ENCODE data around the gene TENT5D. TPM values are rescaled to one million over a fixed set of nuclear protein-coding genes. Genes with fewer than 3 reads are reported as not detected.
"Not testable (repeated sequence)": the region's sequence is repeated elsewhere in the genome, so short reads cannot be mapped to it uniquely, and the experiment has no call there.

TENT5D gene
- total RNA-seq (ENCODE audit: unreplicated experiment), result 0.12 TPM
- long read RNA-seq, result 0 reads

DNA sequence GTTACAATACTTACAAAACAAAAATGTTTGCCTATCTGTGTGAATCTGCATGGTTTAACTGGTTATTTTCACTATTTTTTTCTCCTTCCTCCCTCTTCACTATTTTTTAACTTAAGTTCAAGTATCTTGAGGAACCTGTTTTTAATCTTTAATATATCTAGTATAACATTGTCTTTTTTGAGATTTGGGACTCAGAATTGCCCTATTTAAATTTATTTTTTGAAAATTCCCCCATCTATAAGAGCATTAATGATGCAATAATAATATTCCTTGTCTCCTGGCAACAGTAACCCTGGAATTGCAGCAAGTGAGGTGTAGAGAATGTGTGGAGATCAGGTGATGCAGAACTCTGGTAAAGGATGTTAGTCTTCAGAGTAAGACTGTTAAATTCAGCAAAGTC is at the start of gene TENT5D:
TSS of gene TENT5D (plus strand) at position 301 of the 400 bp plus-strand sequence. CDS start 22,093 bp downstream, outside the sequence.
- no peak within 1 kb of the TSS for H3K4me3 Mint-ChIP-seq (ENCODE audit: unreplicated experiment)
- H3K27me3 Mint-ChIP-seq (ENCODE audit: unreplicated experiment), result no peaks in the 10 kb centered on the region
- TF ChIP-seq, protein P1, sequence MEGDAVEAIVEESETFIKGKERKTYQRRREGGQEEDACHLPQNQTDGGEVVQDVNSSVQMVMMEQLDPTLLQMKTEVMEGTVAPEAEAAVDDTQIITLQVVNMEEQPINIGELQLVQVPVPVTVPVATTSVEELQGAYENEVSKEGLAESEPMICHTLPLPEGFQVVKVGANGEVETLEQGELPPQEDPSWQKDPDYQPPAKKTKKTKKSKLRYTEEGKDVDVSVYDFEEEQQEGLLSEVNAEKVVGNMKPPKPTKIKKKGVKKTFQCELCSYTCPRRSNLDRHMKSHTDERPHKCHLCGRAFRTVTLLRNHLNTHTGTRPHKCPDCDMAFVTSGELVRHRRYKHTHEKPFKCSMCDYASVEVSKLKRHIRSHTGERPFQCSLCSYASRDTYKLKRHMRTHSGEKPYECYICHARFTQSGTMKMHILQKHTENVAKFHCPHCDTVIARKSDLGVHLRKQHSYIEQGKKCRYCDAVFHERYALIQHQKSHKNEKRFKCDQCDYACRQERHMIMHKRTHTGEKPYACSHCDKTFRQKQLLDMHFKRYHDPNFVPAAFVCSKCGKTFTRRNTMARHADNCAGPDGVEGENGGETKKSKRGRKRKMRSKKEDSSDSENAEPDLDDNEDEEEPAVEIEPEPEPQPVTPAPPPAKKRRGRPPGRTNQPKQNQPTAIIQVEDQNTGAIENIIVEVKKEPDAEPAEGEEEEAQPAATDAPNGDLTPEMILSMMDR (IDR thresholded peaks at IDR 0.05; ENCODE audit: partially characterized antibody, unreplicated experiment), result no peak
- H3K27ac Mint-ChIP-seq (ENCODE audit: unreplicated experiment), result no peak within 1 kb of the TSS
- no peaks in the 10 kb centered on the region for H3K36me3 Mint-ChIP-seq (ENCODE audit: unreplicated experiment)
- H3K9me3 Mint-ChIP-seq (ENCODE audit: unreplicated experiment), result no peaks in the 10 kb centered on the region
- H3K4me1 Mint-ChIP-seq (ENCODE audit: low read depth, unreplicated experiment), result no peaks in the 10 kb centered on the region
- DNase-seq, result no peak

DNA sequence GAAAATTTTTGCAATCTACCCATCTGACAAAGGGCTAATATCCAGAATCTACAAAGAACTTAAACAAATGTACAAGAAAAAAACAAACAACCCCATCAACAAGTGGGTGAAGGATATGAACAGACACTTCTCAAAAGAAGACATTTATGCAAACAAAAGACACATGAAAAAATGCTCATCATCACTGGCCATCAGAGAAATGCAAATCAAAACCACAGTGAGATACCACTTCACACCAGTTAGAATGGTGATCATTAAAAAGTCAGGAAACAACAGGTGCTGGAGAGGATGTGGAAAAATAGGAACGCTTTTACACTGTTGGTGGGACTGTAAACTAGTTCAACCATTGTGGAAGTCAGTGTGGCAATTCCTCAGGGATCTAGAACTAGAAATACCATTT is 34.6 kb upstream of the TENT5D start:
- not testable (repeated sequence) for H3K27ac Mint-ChIP-seq (ENCODE audit: unreplicated experiment); DNase-seq; H3K9me3 Mint-ChIP-seq (ENCODE audit: unreplicated experiment); H3K4me3 Mint-ChIP-seq (ENCODE audit: unreplicated experiment); H3K36me3 Mint-ChIP-seq (ENCODE audit: unreplicated experiment); H3K4me1 Mint-ChIP-seq (ENCODE audit: low read depth, unreplicated experiment); H3K27me3 Mint-ChIP-seq (ENCODE audit: unreplicated experiment)

DNA sequence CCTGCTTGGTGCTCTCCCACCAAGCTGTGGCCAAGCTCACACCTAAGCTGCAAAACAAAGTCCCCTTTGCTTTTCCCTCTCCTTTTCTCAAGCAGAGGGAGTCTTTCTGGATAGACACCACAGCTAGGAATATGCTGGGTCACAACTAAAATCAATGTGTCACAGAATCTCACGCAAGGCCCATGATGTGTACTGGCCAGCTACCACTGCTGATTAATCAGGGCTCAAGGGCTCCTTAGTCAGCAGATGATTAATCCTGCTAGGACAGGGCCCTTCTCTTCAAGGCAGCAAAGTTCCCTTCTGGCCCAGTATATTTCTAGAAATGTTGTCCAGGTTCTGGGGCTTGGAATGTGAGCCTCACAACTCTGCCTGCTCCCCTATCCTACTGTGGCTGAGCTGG is 32.0 kb upstream of the TENT5D start:
- Mint-ChIP-seq H3K36me3 (ENCODE audit: unreplicated experiment) (no peaks in the 10 kb centered on the region), H3K4me1 (ENCODE audit: low read depth, unreplicated experiment) (no peaks in the 10 kb centered on the region), H3K4me3 (ENCODE audit: unreplicated experiment) (no peak overlapping the region), H3K9me3 (ENCODE audit: unreplicated experiment) (no peaks in the 10 kb centered on the region), H3K27me3 (ENCODE audit: unreplicated experiment) (no peaks in the 10 kb centered on the region), H3K27ac (ENCODE audit: unreplicated experiment) (no peak overlapping the region)
- DNase-seq, result no peak
- TF ChIP-seq, protein P1 (IDR thresholded peaks at IDR 0.05; ENCODE audit: partially characterized antibody, unreplicated experiment), result no peak

DNA sequence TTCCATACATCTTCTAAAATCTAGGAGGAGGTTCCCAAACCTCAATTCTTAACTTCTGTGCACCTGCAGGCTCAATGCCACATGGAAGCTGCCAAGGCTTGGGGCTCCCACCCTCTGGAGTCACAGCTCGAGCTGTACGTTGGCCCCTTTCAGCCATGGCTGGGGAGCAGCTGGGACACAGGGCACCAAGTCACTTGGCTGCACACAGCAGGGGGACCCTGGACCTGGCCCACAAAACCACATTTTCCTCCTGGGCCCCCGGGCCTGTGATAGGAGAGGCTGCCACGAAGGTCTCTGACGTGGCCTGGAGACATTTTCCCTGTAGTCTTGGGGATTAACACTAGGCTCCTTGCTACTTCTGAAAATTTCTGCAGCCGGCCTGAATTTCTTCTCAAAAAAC is 8.2 kb upstream of the TENT5D start:
- Mint-ChIP-seq H3K4me1 (ENCODE audit: low read depth, unreplicated experiment) (no peaks in the 10 kb centered on the region), H3K9me3 (ENCODE audit: unreplicated experiment) (no peaks in the 10 kb centered on the region), H3K36me3 (ENCODE audit: unreplicated experiment) (no peaks in the 10 kb centered on the region), H3K27ac (ENCODE audit: unreplicated experiment) (no peak overlapping the region), H3K4me3 (ENCODE audit: unreplicated experiment) (no peak overlapping the region), H3K27me3 (ENCODE audit: unreplicated experiment) (peaks cover 2% of the 10 kb centered on the region)
- DNase-seq, result no peak
- TF ChIP-seq, protein P1 (IDR thresholded peaks at IDR 0.05; ENCODE audit: partially characterized antibody, unreplicated experiment), result no peak

DNA sequence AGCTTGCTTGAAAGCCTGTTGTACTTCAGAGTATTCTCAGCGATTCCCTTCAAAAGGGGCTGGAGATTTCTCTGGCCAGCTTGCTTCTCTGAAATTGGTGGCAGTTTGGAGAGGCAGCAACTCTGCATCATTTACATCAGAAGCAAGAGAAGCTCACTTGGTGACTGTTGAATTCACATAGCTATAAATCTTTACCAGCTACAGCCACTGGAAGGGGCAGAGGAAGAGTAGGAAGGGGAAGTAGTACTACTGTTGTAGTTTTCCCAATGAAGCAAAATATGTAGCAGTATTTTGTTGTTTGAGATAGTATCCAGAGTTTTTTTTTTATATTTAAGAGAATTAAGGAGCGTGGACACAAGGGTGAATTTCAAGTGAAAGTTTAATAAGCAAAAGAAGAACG is 2.8 kb downstream of the TENT5D start:
- H3K4me3 Mint-ChIP-seq (ENCODE audit: unreplicated experiment), result no peak overlapping the region
- no peaks in the 10 kb centered on the region for H3K9me3 Mint-ChIP-seq (ENCODE audit: unreplicated experiment)
- H3K4me1 Mint-ChIP-seq (ENCODE audit: low read depth, unreplicated experiment), result no peaks in the 10 kb centered on the region
- TF ChIP-seq, protein P1 (IDR thresholded peaks at IDR 0.05; ENCODE audit: partially characterized antibody, unreplicated experiment), result no peak
- H3K27ac Mint-ChIP-seq (ENCODE audit: unreplicated experiment), result no peak overlapping the region
- H3K36me3 Mint-ChIP-seq (ENCODE audit: unreplicated experiment), result no peaks in the 10 kb centered on the region
- no peak for DNase-seq
- H3K27me3 Mint-ChIP-seq (ENCODE audit: unreplicated experiment), result no peaks in the 10 kb centered on the region

DNA sequence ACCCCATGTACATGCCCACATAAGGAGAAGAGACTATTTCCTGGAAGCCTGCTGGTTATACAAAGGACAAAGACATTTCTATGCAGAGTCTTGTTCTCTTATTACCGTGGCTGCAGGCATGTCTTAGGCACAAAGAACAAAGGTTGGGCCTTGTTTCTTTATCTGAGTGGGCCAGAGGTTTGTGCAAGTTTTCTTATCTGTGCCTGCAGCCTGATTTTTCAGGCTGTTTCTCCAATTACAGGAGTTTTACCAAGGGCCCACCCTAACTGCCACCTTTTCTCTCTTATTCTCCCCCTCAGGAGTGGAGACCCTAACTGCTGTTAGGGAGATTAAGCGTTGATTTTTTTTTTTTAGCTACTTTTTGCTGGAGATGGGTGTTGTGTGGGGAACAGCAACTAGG is 3.5 kb downstream of the TENT5D start:
- H3K4me3 Mint-ChIP-seq (ENCODE audit: unreplicated experiment), result no peak overlapping the region
- H3K27ac Mint-ChIP-seq (ENCODE audit: unreplicated experiment), result no peak overlapping the region
- no peaks in the 10 kb centered on the region for H3K4me1 Mint-ChIP-seq (ENCODE audit: low read depth, unreplicated experiment)
- TF ChIP-seq, protein P1 (IDR thresholded peaks at IDR 0.05; ENCODE audit: partially characterized antibody, unreplicated experiment), result no peak
- no peak for DNase-seq
- no peaks in the 10 kb centered on the region for H3K9me3 Mint-ChIP-seq (ENCODE audit: unreplicated experiment)
- no peaks in the 10 kb centered on the region for H3K36me3 Mint-ChIP-seq (ENCODE audit: unreplicated experiment)
- no peaks in the 10 kb centered on the region for H3K27me3 Mint-ChIP-seq (ENCODE audit: unreplicated experiment)
